Astrocyte (in vitro differentiated cells and primary cell): ENCODE results near the gene DPY30. TPM values are rescaled to one million over a fixed set of nuclear protein-coding genes. Genes with fewer than 3 reads are reported as not detected.
"Not testable (repeated sequence)": the region's sequence is repeated elsewhere in the genome, so short reads cannot be mapped to it uniquely, and the experiment has no call there.

ENCODE experiments used
- DNase-seq: peaks from one replicate; pipeline ENCODE4 v3.0.0-alpha.2; 2010; ENCODE audit warnings: low read depth
- FAIRE-seq: peaks from 2 replicates; lab custom pipeline; 2011; peaks lifted over from hg19 to GRCh38; lab: Jason Lieb, UNC
- H2AFZ ChIP-seq: 2 replicates; pipeline ENCODE4 v1.6.0; 2012; ENCODE audit warnings: low read depth, low read length, inconsistent platforms
- H3K27ac ChIP-seq: 2 replicates; pipeline ENCODE4 v1.5.1; 2011; ENCODE audit warnings: low read depth, low read length, inconsistent platforms
- H3K27me3 ChIP-seq: 2 replicates; pipeline ENCODE4 v1.6.0; 2011; ENCODE audit warnings: low read length, inconsistent platforms; ENCODE audit not compliant: insufficient read depth
- H3K36me3 ChIP-seq: 2 replicates; pipeline ENCODE4 v1.5.1; 2011; ENCODE audit warnings: low read length, inconsistent platforms; ENCODE audit not compliant: insufficient read depth
- H3K4me1 ChIP-seq: 2 replicates; pipeline ENCODE4 v1.5.1; 2011; ENCODE audit warnings: low read length, inconsistent platforms; ENCODE audit not compliant: insufficient read depth
- H3K4me2 ChIP-seq: 2 replicates; pipeline ENCODE4 v1.6.0; 2012; ENCODE audit warnings: low read length, inconsistent platforms
- H3K4me3 ChIP-seq: 2 replicates; pipeline ENCODE4 v1.5.1; 2011; ENCODE audit warnings: low read depth, mild to moderate bottlenecking, low read length, inconsistent platforms; ENCODE audit not compliant: insufficient read depth
- H3K79me2 ChIP-seq: 2 replicates; pipeline ENCODE4 v1.6.0; 2012; ENCODE audit warnings: mild to moderate bottlenecking, low read length, inconsistent platforms; ENCODE audit not compliant: insufficient read depth
- H3K9ac ChIP-seq: 2 replicates; pipeline ENCODE4 v1.6.0; 2012; ENCODE audit warnings: mild to moderate bottlenecking, low read length, inconsistent platforms
- H3K9me3 ChIP-seq: 2 replicates; pipeline ENCODE4 v1.5.1; 2012; ENCODE audit warnings: low read depth, mild to moderate bottlenecking, low read length, inconsistent platforms; ENCODE audit not compliant: insufficient read depth
- H4K20me1 ChIP-seq: 2 replicates; pipeline ENCODE4 v1.6.0; 2012; ENCODE audit warnings: low read length, inconsistent platforms; ENCODE audit not compliant: insufficient read depth
- H3K27ac Mint-ChIP-seq: one replicate; pipeline ENCODE4 v1.8.0; 2021; ENCODE audit warnings: mild to moderate bottlenecking, mixed read lengths; ENCODE audit not compliant: unreplicated experiment
- H3K27me3 Mint-ChIP-seq: one replicate; pipeline ENCODE4 v1.8.0; 2021; ENCODE audit warnings: low read depth, mixed read lengths; ENCODE audit not compliant: unreplicated experiment
- H3K36me3 Mint-ChIP-seq: one replicate; pipeline ENCODE4 v1.8.0; 2021; ENCODE audit warnings: low read depth, mixed read lengths; ENCODE audit not compliant: unreplicated experiment
- H3K4me1 Mint-ChIP-seq: one replicate; pipeline ENCODE4 v1.8.0; 2021; ENCODE audit warnings: low read depth, mixed read lengths; ENCODE audit not compliant: unreplicated experiment
- H3K4me3 Mint-ChIP-seq: one replicate; pipeline ENCODE4 v1.8.0; 2021; ENCODE audit warnings: mild to moderate bottlenecking, moderate library complexity, mixed read lengths; ENCODE audit not compliant: unreplicated experiment
- H3K9me3 Mint-ChIP-seq: one replicate; pipeline ENCODE4 v1.8.0; 2021; ENCODE audit warnings: mild to moderate bottlenecking, mixed read lengths; ENCODE audit not compliant: unreplicated experiment
- EZH2 ChIP-seq: IDR thresholded peaks from 2 replicates; pipeline ENCODE4 v1.6.1; 2012; ENCODE audit warnings: mild to moderate bottlenecking, low read length, inconsistent platforms; ENCODE audit not compliant: insufficient read depth
- total RNA-seq: library from RNA; stranded (reverse); gene quantifications from 2 replicates; pipeline ENCODE4 v1.2.1, GENCODE V29; 2021
- TF ChIP-seq, protein P1 (sequence below): IDR thresholded peaks from 2 replicates; pipeline ENCODE4 v1.5.1; 2011; ENCODE audit warnings: low read depth, mild to moderate bottlenecking, inconsistent platforms, low read length, moderate library complexity; ENCODE audit not compliant: insufficient read depth

Gene DPY30
- total RNA-seq, 1 donor from 2014 or later = 71.1 TPM

DNA sequence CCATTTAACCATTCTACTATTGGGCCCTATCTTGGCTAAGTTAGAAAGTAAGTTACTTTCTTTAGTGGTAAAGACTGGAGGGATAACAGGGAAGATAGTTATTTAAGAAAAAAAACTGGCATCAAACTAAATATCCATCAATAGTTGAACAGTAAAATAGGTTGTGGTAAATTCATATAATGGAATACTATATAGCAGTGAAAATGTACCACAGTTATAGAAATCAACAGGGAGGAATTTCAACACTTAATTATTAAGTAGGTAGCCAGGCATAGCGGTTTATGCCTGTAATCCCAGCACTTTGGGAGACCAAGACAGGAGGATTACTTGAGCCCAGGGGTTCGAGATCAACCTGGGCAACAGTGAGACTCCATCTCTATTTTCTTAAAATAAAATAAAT is 20.7 kb upstream of the DPY30 start:
- no peak overlapping the region for H3K27ac Mint-ChIP-seq
- Histone ChIP-seq H3K27me3 (no peaks in the 10 kb centered on the region), H3K4me3 (no peak overlapping the region), H3K9ac (no peak overlapping the region), H3K27ac (no peak overlapping the region), H3K36me3 (no peaks in the 10 kb centered on the region), H3K4me1 (no peaks in the 10 kb centered on the region), H2AFZ (no peak overlapping the region), H3K4me2 (no peak overlapping the region), H4K20me1 (peaks cover 3% of the 10 kb centered on the region), H3K79me2 (peaks cover 11% of the 10 kb centered on the region), H3K9me3 (no peaks in the 10 kb centered on the region)
- no peaks in the 10 kb centered on the region for H3K36me3 Mint-ChIP-seq
- DNase-seq = no peak
- H3K9me3 Mint-ChIP-seq = no peaks in the 10 kb centered on the region
- H3K27me3 Mint-ChIP-seq = no peaks in the 10 kb centered on the region
- FAIRE-seq = no peak
- no peak for TF ChIP-seq EZH2
- TF ChIP-seq, protein P1, sequence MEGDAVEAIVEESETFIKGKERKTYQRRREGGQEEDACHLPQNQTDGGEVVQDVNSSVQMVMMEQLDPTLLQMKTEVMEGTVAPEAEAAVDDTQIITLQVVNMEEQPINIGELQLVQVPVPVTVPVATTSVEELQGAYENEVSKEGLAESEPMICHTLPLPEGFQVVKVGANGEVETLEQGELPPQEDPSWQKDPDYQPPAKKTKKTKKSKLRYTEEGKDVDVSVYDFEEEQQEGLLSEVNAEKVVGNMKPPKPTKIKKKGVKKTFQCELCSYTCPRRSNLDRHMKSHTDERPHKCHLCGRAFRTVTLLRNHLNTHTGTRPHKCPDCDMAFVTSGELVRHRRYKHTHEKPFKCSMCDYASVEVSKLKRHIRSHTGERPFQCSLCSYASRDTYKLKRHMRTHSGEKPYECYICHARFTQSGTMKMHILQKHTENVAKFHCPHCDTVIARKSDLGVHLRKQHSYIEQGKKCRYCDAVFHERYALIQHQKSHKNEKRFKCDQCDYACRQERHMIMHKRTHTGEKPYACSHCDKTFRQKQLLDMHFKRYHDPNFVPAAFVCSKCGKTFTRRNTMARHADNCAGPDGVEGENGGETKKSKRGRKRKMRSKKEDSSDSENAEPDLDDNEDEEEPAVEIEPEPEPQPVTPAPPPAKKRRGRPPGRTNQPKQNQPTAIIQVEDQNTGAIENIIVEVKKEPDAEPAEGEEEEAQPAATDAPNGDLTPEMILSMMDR = no peak
- H3K4me3 Mint-ChIP-seq = no peak overlapping the region
- peaks cover 6% of the 10 kb centered on the region for H3K4me1 Mint-ChIP-seq

DNA sequence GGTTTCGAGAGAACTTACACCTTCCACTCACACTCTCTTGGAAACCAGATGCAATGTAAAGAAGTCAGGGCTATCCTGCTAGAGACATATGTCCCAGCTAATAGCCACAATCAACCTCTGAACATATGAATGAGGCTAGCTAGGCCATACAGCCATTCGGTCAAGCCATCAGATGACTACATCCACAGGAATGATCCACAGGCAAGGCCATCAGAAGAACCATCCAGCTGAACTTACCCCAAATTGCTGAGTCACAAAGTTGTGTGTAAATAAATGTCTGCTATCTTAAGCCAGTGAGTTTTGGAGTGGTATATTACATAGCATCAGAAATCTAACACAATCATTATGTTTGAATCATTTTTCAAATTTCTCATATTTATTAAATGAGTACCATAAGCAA is 18.5 kb upstream of the DPY30 start:
- Histone ChIP-seq H3K27ac (no peak overlapping the region), H3K4me1 (no peaks in the 10 kb centered on the region), H2AFZ (peak overlapping the region; percentile 57), H3K27me3 (no peaks in the 10 kb centered on the region), H4K20me1 (no peaks in the 10 kb centered on the region), H3K9me3 (no peaks in the 10 kb centered on the region), H3K4me3 (no peak overlapping the region), H3K36me3 (no peaks in the 10 kb centered on the region), H3K79me2 (no peaks in the 10 kb centered on the region), H3K9ac (no peak overlapping the region), H3K4me2 (no peak overlapping the region)
- Mint-ChIP-seq H3K9me3 (no peaks in the 10 kb centered on the region), H3K4me3 (no peak overlapping the region), H3K4me1 (peaks cover 6% of the 10 kb centered on the region), H3K36me3 (no peaks in the 10 kb centered on the region), H3K27me3 (no peaks in the 10 kb centered on the region), H3K27ac (no peak overlapping the region)
- TF ChIP-seq, protein P1 = no peak
- TF ChIP-seq EZH2 = no peak
- peak; percentile 15 for DNase-seq
- FAIRE-seq = no peak

- H3K27me3 ChIP-seq, H3K27ac ChIP-seq, H3K9me3 ChIP-seq, H3K9me3 Mint-ChIP-seq, H4K20me1 ChIP-seq, H3K36me3 ChIP-seq, H2AFZ ChIP-seq, H3K4me3 ChIP-seq, H3K4me1 Mint-ChIP-seq, H3K4me1 ChIP-seq, FAIRE-seq, H3K27me3 Mint-ChIP-seq, H3K9ac ChIP-seq, H3K79me2 ChIP-seq, H3K4me3 Mint-ChIP-seq, H3K36me3 Mint-ChIP-seq, DNase-seq, H3K4me2 ChIP-seq, H3K27ac Mint-ChIP-seq: not testable (repeated sequence)
These were observed 15.0 kb upstream of the DPY30 start for GRCh38 chr2:32054583-32054982.
